ENCODE results near the gene GCC2. TPM values are rescaled to one million over a fixed set of nuclear protein-coding genes. Genes with fewer than 3 reads are reported as not detected.

Gene GCC2
- total and polyA plus RNA-seq, 11 donors, result 6.4 to 39.5 (median 25.0) TPM

DNA sequence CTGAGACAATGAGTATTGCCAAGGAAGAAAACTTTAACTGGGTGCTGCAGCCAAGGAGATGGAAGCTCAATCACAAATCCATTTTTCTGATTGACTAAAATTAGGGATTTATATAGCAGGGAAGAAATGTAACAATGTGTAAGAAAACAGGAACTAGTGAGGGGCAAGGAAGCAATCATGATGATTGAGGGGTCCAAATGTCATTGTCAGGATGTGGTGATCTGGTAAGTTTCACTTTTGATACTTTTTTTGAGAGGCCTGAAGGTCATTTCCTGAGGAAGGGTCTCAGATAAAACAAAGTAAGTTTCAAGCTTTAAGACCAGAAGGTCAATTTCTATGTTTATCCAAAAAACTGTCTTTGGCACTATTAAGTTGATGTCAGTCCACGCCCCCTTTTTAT is 12.0 kb upstream of the GCC2 start:
- TF ChIP-seq POLR2A (IDR thresholded peaks at IDR 0.05) (no peak), CTCF (IDR thresholded peaks at IDR 0.05) (no peak)
- intact Hi-C loops (cut with DNase I), result no loop called here
- WGBS, 4 donors, result 54 to 90% (median 85%) methylated on average over 1 of the region's 1 CpG
- ATAC-seq (no peak), DNase-seq (no peak)
- no peak overlapping the region for H3K4me3 ChIP-seq
- no peaks in the 10 kb centered on the region for H3K36me3 ChIP-seq
- peaks cover 0 to 6% (median 0%) of the 10 kb centered on the region in 12 donors for H3K9me3 ChIP-seq
- H3K27ac ChIP-seq, result no peak overlapping the region
- H3K27me3 ChIP-seq, result no peaks in the 10 kb centered on the region
- H3K4me1 ChIP-seq, result no peaks in the 10 kb centered on the region

DNA sequence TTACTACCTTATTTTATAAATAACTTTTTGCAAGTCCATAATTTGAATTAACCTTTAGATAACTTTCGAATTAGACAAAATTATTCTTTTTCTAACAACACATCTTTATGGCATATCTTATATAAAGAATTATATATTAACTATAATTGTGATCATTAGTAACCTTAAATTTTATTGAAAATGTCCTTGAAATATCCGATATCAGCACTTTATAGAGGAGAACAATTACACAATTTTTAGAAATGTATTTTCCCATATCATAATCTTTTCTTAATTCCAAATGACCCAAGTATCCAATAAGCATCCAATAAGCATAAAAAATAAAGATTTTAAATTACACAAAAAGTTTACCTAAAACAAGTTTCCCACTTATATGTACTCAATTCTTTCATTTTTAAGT is 7.3 kb upstream of the GCC2 start:
- Histone ChIP-seq H3K27me3 (no peaks in the 10 kb centered on the region), H3K4me3 (no peak overlapping the region), H3K9me3 (no peaks in the 10 kb centered on the region), H3K4me1 (no peaks in the 10 kb centered on the region), H3K36me3 (no peaks in the 10 kb centered on the region), H3K27ac (no peak overlapping the region)
- WGBS, 4 donors, result 94 to 96% (median 95%) methylated on average over 2 of the region's 2 CpGs
- ATAC-seq (no peak), DNase-seq (no peak)
- no peak for TF ChIP-seq POLR2A (IDR thresholded peaks at IDR 0.05)
- no peak for TF ChIP-seq CTCF (IDR thresholded peaks at IDR 0.05)
- intact Hi-C loops (cut with DNase I), result loop anchor here in 1 of 10 donors (10.0 kb wide), 1 partner anchor 143 kb away; no protein-coding TSS in a partner anchor

DNA sequence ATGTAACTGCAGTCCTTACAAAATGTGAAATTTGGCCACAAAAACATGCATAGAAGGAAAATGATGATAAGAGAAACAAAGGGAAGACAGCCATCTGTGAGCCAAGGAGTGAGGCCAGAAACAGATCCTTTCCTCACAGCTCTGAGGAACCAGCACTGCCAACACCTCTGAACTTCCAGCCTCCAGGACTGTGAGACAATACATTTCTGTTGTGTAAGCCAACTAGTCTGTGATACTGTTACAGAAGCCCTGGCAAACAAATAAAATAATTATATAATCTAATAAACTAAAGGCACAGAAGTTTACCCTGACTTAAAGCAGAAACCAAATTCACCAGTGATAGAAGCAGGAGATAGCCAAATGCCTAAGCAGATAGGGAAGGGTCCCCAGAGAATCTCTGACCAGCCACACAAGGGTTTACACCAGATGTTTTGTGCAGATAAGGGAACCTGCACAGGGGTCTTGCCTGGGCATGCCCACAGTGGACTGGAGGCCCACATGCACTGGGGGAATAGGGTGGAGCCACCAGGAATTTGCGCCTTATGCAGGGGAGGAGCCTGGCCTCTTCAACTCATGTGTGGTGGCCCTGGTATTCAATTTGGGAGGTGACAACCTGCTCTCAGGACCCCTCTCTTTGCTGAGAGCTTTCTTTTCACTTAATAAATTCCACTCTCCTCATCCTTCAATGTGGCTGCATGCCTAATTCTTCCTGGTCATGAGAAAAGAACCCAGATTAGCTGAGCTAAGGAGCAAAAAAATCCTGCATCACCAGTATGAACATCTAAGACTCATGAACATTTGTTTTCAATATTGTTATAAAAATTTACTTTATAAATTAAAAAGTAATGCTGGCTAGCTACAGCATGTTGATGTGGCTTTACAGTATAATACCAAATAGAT is 3.8 kb upstream of the GCC2 start:
- Histone ChIP-seq H3K9me3 (no peaks in the 10 kb centered on the region), H3K27ac (no peak overlapping the region), H3K27me3 (no peaks in the 10 kb centered on the region), H3K4me3 (no peak overlapping the region), H3K36me3 (no peaks in the 10 kb centered on the region), H3K4me1 (peaks cover 0 to 15% (median 8%) of the 10 kb centered on the region in 12 donors)
- ATAC-seq (no peak), DNase-seq (no peak)
- no peak for TF ChIP-seq CTCF (IDR thresholded peaks at IDR 0.05)
- TF ChIP-seq POLR2A (IDR thresholded peaks at IDR 0.05), result no peak
- 78 to 87% (median 82%) methylated on average over 1 of the region's 1 CpG for WGBS, 4 donors
- intact Hi-C loops (cut with DNase I), result loop anchor here in 2 of 10 donors (5.0 to 10.0 kb wide), 2 partner anchors 140 to 142 kb away; no protein-coding TSS in a partner anchor

GRCh38 chr2:108446703-108447102 is 2.3 kb upstream of the GCC2 start:
- Histone ChIP-seq H3K4me3 (no peak overlapping the region), H3K9me3 (no peaks in the 10 kb centered on the region), H3K36me3 (peaks cover 0 to 11% (median 4%) of the 10 kb centered on the region in 9 donors), H3K27ac (no peak overlapping the region), H3K27me3 (no peaks in the 10 kb centered on the region), H3K4me1 (peaks cover 0 to 22% (median 9%) of the 10 kb centered on the region in 12 donors)
- intact Hi-C loops (cut with DNase I), result loop anchor here in 2 of 10 donors (5.0 to 10.0 kb wide), 2 partner anchors 138 to 141 kb away; no protein-coding TSS in a partner anchor
- no peak for ATAC-seq
- no peak for DNase-seq
- 93 to 98% (median 94%) methylated on average over 2 of the region's 2 CpGs for WGBS, 4 donors
- TF ChIP-seq POLR2A (IDR thresholded peaks at IDR 0.05) (no peak), CTCF (IDR thresholded peaks at IDR 0.05) (no peak)
